Sigmoid colon (tissue), 7 donors: ENCODE measurements around the gene STAB1. TPM values are rescaled to one million over a fixed set of nuclear protein-coding genes. Genes with fewer than 3 reads are reported as not detected.

Experiments used
- DNase-seq: peaks from one replicate; pipeline ENCODE4 v3.0.0-alpha.2; 2019
- H3K27ac ChIP-seq, 4 donors: fragments of 200-600 bp; sonication (generic); one replicate each; pipeline ENCODE4 v1.5.1; 2016 to 2019; ENCODE audit warnings: mild to moderate bottlenecking in 1 of 4
- H3K27me3 ChIP-seq, 3 donors: fragments of 200-600 bp; sonication (generic); one replicate each; pipeline ENCODE4 v1.5.1; 2019; ENCODE audit warnings: mild to moderate bottlenecking in 1 of 3
- H3K36me3 ChIP-seq, 4 donors: fragments of 200-600 bp; sonication (generic); one replicate each; pipeline ENCODE4 v1.5.1; 2016 to 2019
- H3K4me1 ChIP-seq, 4 donors: fragments of 200-600 bp; sonication (generic); one replicate each; pipeline ENCODE4 v1.5.1; 2017 to 2019
- H3K4me3 ChIP-seq, 4 donors: fragments of 200-600 bp; sonication (generic); one replicate each; pipeline ENCODE4 v1.5.1; 2017 to 2019; ENCODE audit warnings: mild to moderate bottlenecking in 2 of 4, moderate library complexity in 1 of 4
- H3K9me3 ChIP-seq, 4 donors: fragments of 200-600 bp in 3 of 4; sonication (generic) in 3 of 4; one replicate each; pipeline versions ENCODE4 v1.5.1 to v1.6.1; 2013 to 2019
- EP300 ChIP-seq, 4 donors: sonication (generic); formaldehyde crosslinking; IDR thresholded peaks; one replicate each; pipeline ENCODE4 v1.6.1; 2017; ENCODE audit warnings: antibody characterized with exemption in 4 of 4
- POLR2A ChIP-seq, 2 donors: fragments of 450-650 bp; IDR thresholded peaks; one replicate each; pipeline ENCODE4 v1.6.1; 2016; ENCODE audit warnings: antibody characterized with exemption in 2 of 2, mild to moderate bottlenecking in 2 of 2, moderate library complexity in 2 of 2
- POLR2AphosphoS5 ChIP-seq, 4 donors: sonication (generic); formaldehyde crosslinking; IDR thresholded peaks; one replicate each; pipeline ENCODE4 v1.6.1; 2017; ENCODE audit warnings: antibody characterized with exemption in 4 of 4
- WGBS, 2 donors: extraction: QIAGEN DNeasy Blood & Tissue Kit; methylation state at CpG; one replicate each; pipeline ENCODE4 v1.1.7; 2013; 5-methylcytosine and 5-hydroxymethylcytosine counted together
- intact Hi-C: fragments of 100-400 bp; cut with DNase I; formaldehyde crosslinking; loops from one replicate; pipeline ENCODE4 v1.15.1; 2023
- polyA plus RNA-seq, 3 donors: library from polyadenylated mRNA; stranded (reverse); fragments of 200-250 nt; gene quantifications; one replicate each; pipeline ENCODE4 v1.2.3, GENCODE V29; 2013
- total RNA-seq, 4 donors: library from RNA; depleted of rRNA; stranded (reverse); fragments of >200 nt; gene quantifications; one replicate each; pipeline ENCODE4 v1.1.0, GENCODE V29; 2016
- TF ChIP-seq, protein P1 (sequence below), 4 experiments: fragments of 450-650 bp in 3 of 4; fragments of 200-600 bp in 1 of 4; IDR thresholded peaks; one replicate each; pipeline ENCODE4 v1.5.1; 2016 to 2019; ENCODE audit warnings: antibody characterized with exemption in 4 of 4, mild to moderate bottlenecking in 3 of 4, moderate library complexity in 2 of 4
- donor health status: healthy with polysubstance abuse.
- donor health status: Bipolar disorder and iron deficiency.
- donor health status: healthy.

STAB1 gene
- total and polyA plus RNA-seq, 7 donors = 18.0 to 138 (median 92.0) TPM

DNA sequence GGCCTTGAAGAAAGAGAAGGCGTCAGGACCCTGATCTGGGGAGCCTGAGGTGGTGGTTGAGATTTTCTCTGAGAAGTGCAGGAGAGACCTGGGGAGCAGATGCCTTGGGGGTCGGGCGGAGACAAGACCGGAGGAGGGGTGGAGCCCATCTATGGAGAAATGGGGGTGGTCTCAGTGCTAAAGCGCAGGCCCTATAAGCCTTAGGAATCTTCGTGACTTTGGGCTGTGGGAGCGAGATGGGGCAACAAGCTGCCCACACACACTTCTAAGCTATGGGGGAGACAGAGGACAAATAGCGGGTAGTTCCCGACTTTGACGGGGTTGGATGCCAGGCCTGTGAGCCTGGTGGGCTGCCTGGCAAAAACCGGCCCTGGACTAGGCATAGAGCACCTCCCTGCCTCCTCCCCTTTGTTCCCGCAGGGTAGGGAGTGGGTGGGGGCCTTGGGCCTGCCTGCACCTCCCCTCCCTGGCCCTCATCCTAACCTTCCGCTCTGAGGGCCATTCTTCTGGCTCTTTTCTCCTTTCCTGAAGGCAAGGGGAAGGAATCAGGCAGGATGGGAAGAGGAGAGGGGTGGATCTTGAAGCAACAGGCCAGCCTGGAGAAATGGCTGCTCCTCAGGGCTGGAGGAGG is 38.9 kb upstream of the STAB1 start:
- peaks cover 0 to 38% (median 33%) of the 10 kb centered on the region in 4 donors for H3K36me3 ChIP-seq
- peaks cover 0 to 31% (median 27%) of the 10 kb centered on the region in 4 donors for H3K4me1 ChIP-seq

GRCh38 chr3:52456800-52457183 is 38.3 kb upstream of the STAB1 start:
- 89 to 91% methylated on average over 5 of the region's 5 CpGs for WGBS, 2 donors
- H3K4me3 ChIP-seq = peak overlapping the region; percentile 95 to 96 (median 96)
- DNase-seq = no peak
- H3K27me3 ChIP-seq = no peaks in the 10 kb centered on the region
- peaks cover 0 to 31% (median 27%) of the 10 kb centered on the region in 4 donors for H3K4me1 ChIP-seq
- intact Hi-C loops = loop anchor here (5.0 kb wide), 2 partner anchors 76 to 784 kb away; partner anchors contain the start of genes NT5DC2 and TEX264
- H3K9me3 ChIP-seq = no peaks in the 10 kb centered on the region
- H3K27ac ChIP-seq = peak overlapping the region; percentile 93 to 95 (median 94)
- peaks cover 0 to 41% (median 34%) of the 10 kb centered on the region in 4 donors for H3K36me3 ChIP-seq
- TF ChIP-seq POLR2A (IDR thresholded peaks at IDR 0.05) (no peak), POLR2AphosphoS5 (IDR thresholded peaks at IDR 0.05) (no peak), EP300 (IDR thresholded peaks at IDR 0.05) (no peak)
- TF ChIP-seq, protein P1, sequence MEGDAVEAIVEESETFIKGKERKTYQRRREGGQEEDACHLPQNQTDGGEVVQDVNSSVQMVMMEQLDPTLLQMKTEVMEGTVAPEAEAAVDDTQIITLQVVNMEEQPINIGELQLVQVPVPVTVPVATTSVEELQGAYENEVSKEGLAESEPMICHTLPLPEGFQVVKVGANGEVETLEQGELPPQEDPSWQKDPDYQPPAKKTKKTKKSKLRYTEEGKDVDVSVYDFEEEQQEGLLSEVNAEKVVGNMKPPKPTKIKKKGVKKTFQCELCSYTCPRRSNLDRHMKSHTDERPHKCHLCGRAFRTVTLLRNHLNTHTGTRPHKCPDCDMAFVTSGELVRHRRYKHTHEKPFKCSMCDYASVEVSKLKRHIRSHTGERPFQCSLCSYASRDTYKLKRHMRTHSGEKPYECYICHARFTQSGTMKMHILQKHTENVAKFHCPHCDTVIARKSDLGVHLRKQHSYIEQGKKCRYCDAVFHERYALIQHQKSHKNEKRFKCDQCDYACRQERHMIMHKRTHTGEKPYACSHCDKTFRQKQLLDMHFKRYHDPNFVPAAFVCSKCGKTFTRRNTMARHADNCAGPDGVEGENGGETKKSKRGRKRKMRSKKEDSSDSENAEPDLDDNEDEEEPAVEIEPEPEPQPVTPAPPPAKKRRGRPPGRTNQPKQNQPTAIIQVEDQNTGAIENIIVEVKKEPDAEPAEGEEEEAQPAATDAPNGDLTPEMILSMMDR (IDR thresholded peaks at IDR 0.05) = no peak

More for the DNA sequence above, 38.9 kb upstream of the STAB1 start:
- 31 to 56% methylated on average over 13 of the region's 13 CpGs for WGBS, 2 donors
- Histone ChIP-seq H3K4me3 (peak overlapping the region; percentile 95 to 96 (median 96)), H3K27me3 (no peaks in the 10 kb centered on the region), H3K27ac (peak overlapping the region; percentile 93 to 95 (median 94)), H3K9me3 (no peaks in the 10 kb centered on the region)
- TF ChIP-seq POLR2A (IDR thresholded peaks at IDR 0.05) (no peak), POLR2AphosphoS5 (IDR thresholded peaks at IDR 0.05) (peak in 1 of 4 donors; percentile 54), EP300 (IDR thresholded peaks at IDR 0.05) (no peak)
- TF ChIP-seq, protein P1 (IDR thresholded peaks at IDR 0.05) = no peak
- peak; percentile 78 for DNase-seq
- intact Hi-C loops = loop anchor here (5.0 kb wide), 2 partner anchors 76 to 784 kb away; partner anchors contain the start of genes NT5DC2 and TEX264

- Histone ChIP-seq H3K4me1 (peaks cover 0 to 35% (median 27%) of the 10 kb centered on the region in 4 donors), H3K9me3 (no peaks in the 10 kb centered on the region), H3K27ac (no peak overlapping the region), H3K27me3 (no peaks in the 10 kb centered on the region), H3K4me3 (no peak overlapping the region), H3K36me3 (peaks cover 0 to 54% (median 36%) of the 10 kb centered on the region in 4 donors)
- WGBS, 2 donors = 80 to 81% methylated on average over 6 of the region's 6 CpGs
- intact Hi-C loops = loop anchor here (5.0 kb wide), 2 partner anchors 74 to 786 kb away; partner anchors contain the start of genes NT5DC2 and TEX264
- TF ChIP-seq EP300 (IDR thresholded peaks at IDR 0.05) = no peak
- no peak for TF ChIP-seq POLR2A (IDR thresholded peaks at IDR 0.05)
- TF ChIP-seq, protein P1 (IDR thresholded peaks at IDR 0.05) = no peak
- TF ChIP-seq POLR2AphosphoS5 (IDR thresholded peaks at IDR 0.05) = no peak
- DNase-seq = no peak
Observed at GRCh38 chr3:52458031-52458760, 36.9 kb upstream of the STAB1 start.

DNA sequence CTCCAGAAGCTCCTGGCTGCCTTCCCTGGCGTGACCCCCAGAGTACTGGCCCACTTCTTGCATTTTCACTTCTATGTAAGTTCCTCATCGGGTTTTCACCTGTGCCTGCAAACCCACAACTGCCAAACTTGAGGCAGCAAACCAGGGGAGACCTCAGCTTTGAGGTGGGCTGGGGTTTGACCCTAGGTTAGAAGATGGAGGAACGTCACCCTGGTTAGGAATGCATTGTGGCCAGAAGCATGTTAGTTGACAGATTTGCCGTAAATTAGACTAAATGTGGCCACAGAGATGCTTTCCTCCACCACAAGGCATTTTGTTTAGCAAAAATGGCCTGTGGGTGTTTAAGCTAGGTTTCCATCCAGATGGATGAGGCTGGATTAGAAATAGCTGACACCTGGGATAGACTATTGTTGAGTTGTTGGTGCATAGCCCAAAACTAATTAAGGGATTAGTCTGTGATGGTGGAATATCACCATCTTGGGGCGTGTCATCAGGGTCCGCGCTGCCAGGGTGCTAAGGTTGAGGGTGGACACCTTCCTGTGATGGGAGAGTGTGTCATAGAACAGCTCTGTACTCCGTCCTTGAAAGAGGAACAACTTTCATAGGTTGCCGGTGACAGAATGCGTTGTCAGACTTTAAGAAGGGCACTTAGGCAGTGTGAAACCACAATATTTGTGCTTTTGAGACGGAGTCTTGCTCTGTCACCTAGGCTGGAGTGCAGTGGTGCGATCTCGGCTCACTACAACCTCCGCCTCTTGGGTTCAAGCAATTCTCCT is 36.2 kb upstream of the STAB1 start:
- WGBS, 2 donors = 89 to 94% methylated on average over 14 of the region's 14 CpGs
- TF ChIP-seq EP300 (IDR thresholded peaks at IDR 0.05) (no peak), POLR2A (IDR thresholded peaks at IDR 0.05) (no peak), POLR2AphosphoS5 (IDR thresholded peaks at IDR 0.05) (no peak)
- TF ChIP-seq, protein P1 (IDR thresholded peaks at IDR 0.05) = no peak
- no peak overlapping the region for H3K4me3 ChIP-seq
- H3K27me3 ChIP-seq = no peaks in the 10 kb centered on the region
- intact Hi-C loops = loop anchor here (5.0 kb wide), 2 partner anchors 73 to 787 kb away; partner anchors contain the start of genes NT5DC2 and TEX264
- peaks cover 0 to 61% (median 36%) of the 10 kb centered on the region in 4 donors for H3K36me3 ChIP-seq
- no peak for DNase-seq
- no peak overlapping the region for H3K27ac ChIP-seq
- H3K9me3 ChIP-seq = no peaks in the 10 kb centered on the region
- peaks cover 0 to 34% (median 26%) of the 10 kb centered on the region in 4 donors for H3K4me1 ChIP-seq
